NCI-H2107 (cell line): ENCODE measurements around the gene PCIF1.
A peak's percentile ranks its signal among the peaks of the same experiment; 100 is the strongest.
"Not testable (repeated sequence)": the region's sequence is repeated elsewhere in the genome, so short reads cannot be mapped to it uniquely, and the experiment has no call there.

ENCODE experiments used
- DNase-seq: peaks from one replicate; lab custom pipeline; 2025; lab: John Stamatoyannopoulos, UW

PCIF1 gene

DNA sequence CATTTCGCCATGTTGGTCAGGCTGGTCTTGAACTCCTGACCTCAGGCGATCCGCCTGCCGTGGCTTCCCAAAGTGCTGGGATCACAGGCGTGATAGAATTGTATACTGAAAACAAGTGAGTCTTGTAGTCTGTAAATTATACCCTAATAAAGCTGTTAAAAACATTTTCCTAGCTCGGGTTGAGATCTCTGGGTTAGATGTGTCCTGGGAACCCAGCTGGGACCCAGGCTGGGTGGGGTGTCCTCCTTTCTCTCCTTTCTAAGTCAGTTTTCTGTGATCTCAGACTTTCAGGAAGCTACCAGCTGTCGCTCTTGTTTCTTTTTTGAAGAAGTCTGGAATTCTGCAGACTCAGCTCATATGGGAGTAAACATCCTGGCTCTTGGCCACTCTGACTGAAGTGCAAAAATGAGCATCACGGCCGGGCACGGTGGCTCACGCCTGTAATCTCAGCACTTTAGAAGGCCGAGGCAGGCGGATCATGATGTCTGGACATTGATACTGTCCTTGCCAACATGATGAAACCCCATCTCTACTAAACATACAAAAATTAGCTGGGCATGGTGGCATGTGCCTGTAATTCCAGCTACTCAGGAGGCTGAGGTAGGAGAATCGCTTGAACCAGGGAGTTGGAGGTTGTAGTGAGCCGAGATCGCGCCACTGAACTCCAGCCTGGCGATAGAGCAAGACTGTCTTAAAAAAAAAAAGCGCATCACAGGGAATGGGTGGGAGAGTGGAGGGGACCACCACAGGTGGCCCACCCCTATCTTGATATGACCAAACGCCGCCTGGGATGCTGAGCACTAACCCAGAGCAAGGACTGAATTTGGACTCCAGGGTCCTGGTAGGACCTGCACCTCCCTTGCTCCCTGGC, 9.9 kb upstream of the PCIF1 start:
- no peak for DNase-seq

GRCh38 chr20:45925821-45926506, 8.5 kb upstream of the PCIF1 start:
- DNase-seq, result no peak

GRCh38 chr20:45926731-45927070, 7.8 kb upstream of the PCIF1 start:
- DNase-seq, result no peak

GRCh38 chr20:45927071-45927878, 7.2 kb upstream of the PCIF1 start:
- DNase-seq, result no peak

DNA sequence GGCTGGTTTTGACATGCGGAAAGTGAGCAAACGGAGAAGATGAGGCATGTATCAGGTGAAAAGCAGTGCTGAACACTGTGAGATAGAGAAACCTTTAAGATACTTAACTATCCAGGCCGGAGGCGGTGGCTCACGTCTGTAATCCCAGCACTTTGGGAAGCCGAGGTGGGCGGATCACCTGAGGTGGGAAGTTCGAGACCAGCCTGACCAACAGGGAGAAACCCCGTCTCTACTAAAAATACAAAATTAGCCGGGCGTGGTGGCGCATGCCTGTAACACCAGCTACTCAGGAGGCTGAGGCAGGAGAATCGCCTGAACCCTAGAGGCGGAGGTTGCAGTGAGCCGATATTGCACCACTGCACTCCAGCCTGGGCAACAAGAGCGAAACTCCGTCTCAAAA, 2.8 kb upstream of the PCIF1 start:
- DNase-seq, result not testable (repeated sequence)

- peak; percentile 20 for DNase-seq
Observed at GRCh38 chr20:45933266-45934045, 1.0 kb upstream of the PCIF1 start.

GRCh38 chr20:45934046-45934585, 367 bp upstream of the PCIF1 start:
- DNase-seq, result no peak

DNA sequence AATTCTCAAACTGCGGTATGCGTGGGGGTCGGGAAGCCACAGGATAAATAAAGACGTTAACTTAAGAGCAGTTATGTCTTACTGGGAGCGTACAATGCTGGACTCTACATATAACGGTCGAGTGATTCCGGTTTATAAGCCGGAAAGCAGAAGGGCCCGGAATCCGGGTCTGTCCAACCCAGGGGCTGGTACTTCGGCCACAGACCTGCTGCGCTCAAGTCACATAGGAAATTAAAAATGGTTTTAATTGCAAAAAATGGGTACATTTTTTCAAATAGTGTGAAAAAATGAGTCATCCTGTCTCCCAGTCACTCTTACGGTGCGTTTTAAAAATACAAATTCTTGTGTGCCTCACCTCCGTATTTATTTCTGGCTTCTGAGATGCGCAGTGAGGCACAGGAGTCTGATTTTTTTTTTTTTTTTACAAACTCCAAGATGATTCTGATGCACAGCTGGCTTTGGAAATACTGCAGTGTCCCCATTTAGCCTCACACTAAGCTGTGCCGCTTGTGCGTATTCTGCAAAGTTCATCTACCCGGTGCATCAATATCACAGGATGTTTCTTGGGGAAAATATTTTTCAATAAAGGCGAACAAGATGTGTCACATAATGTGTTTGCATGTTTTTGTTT, 1.0 kb downstream of the PCIF1 start:
- DNase-seq, result no peak

GRCh38 chr20:45937765-45938164, 3.3 kb downstream of the PCIF1 start:
- DNase-seq, result no peak

- DNase-seq, result no peak
Observed at GRCh38 chr20:45938727-45939438, 4.4 kb downstream of the PCIF1 start.

DNA sequence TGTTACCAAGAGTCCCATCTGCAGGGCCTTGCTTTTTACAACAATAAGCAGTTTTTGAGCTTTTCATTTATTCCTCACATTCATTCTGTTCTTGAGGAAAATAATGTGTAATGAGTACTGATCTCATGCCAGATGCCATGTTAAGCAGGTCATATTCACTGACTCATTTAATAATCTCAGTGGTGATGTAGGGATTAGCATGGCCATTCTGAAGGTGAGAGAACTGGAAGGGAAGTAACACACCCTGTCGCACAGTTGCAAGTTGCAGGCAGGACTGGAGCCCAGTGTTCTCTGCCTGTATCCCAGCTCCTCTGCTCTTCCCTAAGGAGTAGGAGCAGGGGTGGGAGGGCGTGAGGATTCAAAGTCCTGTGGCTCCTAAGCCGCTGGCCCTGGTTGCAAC, 5.6 kb downstream of the PCIF1 start:
- no peak for DNase-seq

DNA sequence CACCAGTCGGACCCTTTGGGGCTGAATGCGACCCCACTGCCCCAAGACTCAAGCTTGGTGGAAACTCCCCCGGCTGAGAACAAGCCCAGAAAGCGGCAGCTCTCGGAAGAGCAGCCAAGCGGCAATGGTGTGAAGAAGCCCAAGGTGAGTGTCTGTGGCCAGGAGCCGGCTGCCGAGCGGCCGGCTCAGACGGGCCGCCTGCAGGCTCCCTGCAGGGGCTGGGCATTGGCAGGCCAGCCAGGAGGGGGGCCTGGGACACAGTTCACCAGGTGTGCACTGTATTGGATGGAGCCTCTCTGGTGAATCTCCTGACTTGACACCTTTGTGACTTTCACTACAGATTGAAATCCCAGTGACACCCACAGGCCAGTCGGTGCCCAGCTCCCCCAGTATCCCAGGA, 6.0 kb downstream of the PCIF1 start:
- DNase-seq, result no peak

DNA sequence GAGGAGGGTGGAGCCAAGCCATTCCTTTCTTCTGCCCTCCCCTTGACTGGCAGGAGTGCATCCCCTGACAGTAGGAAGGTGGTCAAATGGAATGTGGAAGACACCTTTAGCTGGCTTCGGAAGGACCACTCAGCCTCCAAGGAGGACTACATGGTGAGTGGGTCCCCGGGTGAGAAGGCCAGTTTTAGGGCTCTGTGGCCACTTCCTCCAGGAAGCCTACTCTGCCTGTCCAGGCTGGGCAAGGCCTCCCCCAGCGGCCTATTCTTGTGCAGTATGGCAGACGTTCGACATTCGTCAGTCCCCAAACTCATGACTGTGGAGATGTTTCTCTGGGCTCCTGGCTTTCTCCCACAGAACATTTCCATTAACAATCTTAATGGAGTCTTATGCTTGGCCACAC, 9.1 kb downstream of the PCIF1 start:
- DNase-seq, result no peak

- DNase-seq, result no peak
Observed at GRCh38 chr20:45944151-45944964, 9.9 kb downstream of the PCIF1 start.

- DNase-seq, result no peak
Observed at GRCh38 chr20:45944965-45945677, 10.6 kb downstream of the PCIF1 start.

GRCh38 chr20:45945678-45946148, 11.2 kb downstream of the PCIF1 start:
- no peak for DNase-seq

GRCh38 chr20:45946149-45946970, 11.9 kb downstream of the PCIF1 start:
- no peak for DNase-seq
